B cell (primary cell): ENCODE results near the gene ADRB1.

Experiments
- CTCF ChIP-seq: fragments of 200-600 bp; IDR thresholded peaks from one replicate; pipeline ENCODE4 v1.8.0; 2022; ENCODE audit warnings: antibody characterized with exemption, mild to moderate bottlenecking
- EZH2 ChIP-seq: IDR thresholded peaks from 2 replicates; pipeline ENCODE4 v1.6.1; 2012; ENCODE audit warnings: borderline replicate concordance, low read depth, mild to moderate bottlenecking, moderate library complexity, low read length; ENCODE audit not compliant: insufficient read depth, poor library complexity, severe bottlenecking

- TF ChIP-seq CTCF (no peak), EZH2 (no peak)
These were observed 33.7 kb downstream of the ADRB1 start for GRCh38 chr10:114077347-114077746.
